Neural crest cell (in vitro differentiated cells): ENCODE data around the gene PHLDB2. TPM values are rescaled to one million over a fixed set of nuclear protein-coding genes. Genes with fewer than 3 reads are reported as not detected.

ENCODE experiments used
- DNase-seq: peaks from one replicate; pipeline ENCODE4 v3.0.0; 2021; ENCODE audit warnings: low read depth, mixed read lengths, low spot score
- H3K27ac Mint-ChIP-seq: one replicate; pipeline ENCODE4 v1.8.0; 2021; ENCODE audit warnings: mild to moderate bottlenecking, mixed read lengths; ENCODE audit not compliant: unreplicated experiment
- H3K27me3 Mint-ChIP-seq: 2 replicates; pipeline ENCODE4 v1.8.0; 2021; ENCODE audit warnings: low read depth, mild to moderate bottlenecking, mixed read lengths
- H3K36me3 Mint-ChIP-seq: 2 replicates; pipeline ENCODE4 v1.8.0; 2021; ENCODE audit warnings: low read depth, mild to moderate bottlenecking, mixed read lengths
- H3K4me1 Mint-ChIP-seq: 2 replicates; pipeline ENCODE4 v1.8.0; 2021; ENCODE audit warnings: mixed read lengths
- H3K4me3 Mint-ChIP-seq: one replicate; pipeline ENCODE4 v1.8.0; 2021; ENCODE audit warnings: mild to moderate bottlenecking, mixed read lengths
- H3K9me3 Mint-ChIP-seq: 2 replicates; pipeline ENCODE4 v1.8.0; 2021; ENCODE audit warnings: mixed read lengths
- CTCF ChIP-seq: fragments of 200-600 bp; sonication (generic); conservative IDR thresholded peaks from 2 replicates; pipeline ENCODE4 v1.5.0; 2021; ENCODE audit warnings: antibody characterized with exemption, mild to moderate bottlenecking
- total RNA-seq: library from RNA; stranded (reverse); gene quantifications from 2 replicates; pipeline ENCODE4 v1.2.1, GENCODE V29; 2021

PHLDB2 gene
- total RNA-seq, 1 donor from 2014 or later = 49.0 TPM

DNA sequence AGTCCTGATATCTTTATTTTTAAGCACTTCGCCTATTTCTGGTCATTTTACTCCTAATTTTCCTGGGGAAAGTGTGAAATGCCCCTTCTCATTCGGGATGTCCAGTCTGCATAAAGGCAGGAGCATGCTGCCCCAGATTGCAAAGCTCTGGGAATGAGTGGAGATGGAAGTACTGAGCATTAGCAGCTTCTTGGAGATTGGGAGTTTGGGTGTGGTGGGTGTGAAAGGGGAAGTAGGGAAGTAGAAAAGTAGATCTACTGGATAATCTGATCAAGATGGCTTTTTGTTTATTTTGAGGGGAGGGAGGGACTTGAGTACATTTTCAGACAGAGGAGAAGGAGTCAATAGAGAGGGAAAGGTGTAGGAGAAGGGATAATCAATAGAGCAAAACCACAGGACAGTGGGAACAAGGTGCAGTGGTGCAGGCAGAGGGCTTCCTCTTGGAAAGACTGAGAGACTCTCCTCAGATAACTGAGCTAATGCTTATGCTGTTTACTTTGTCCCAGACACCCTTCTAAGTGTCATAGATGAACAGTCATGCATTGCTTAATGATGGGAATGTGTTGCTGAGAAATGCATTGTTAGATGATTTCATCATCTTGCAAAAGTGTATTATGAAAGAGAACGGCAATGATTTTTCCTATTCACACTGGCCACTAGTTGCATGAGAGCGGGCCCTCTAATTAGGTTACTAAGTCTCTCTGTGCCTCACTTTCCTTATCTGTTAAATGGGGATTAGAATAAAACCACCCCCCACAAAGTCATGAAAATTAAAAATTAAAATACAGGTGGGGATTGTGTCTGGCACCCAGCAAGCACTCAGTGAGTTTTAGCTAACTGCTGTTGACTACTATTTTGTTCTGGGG is 45.5 kb downstream of the PHLDB2 start:
- Mint-ChIP-seq H3K4me1 (peaks cover 24% of the 10 kb centered on the region), H3K4me3 (no peak overlapping the region), H3K27ac (no peak overlapping the region), H3K36me3 (peaks cover 30% of the 10 kb centered on the region), H3K27me3 (no peaks in the 10 kb centered on the region), H3K9me3 (peaks cover 5% of the 10 kb centered on the region)
- DNase-seq = no peak
- no peak for TF ChIP-seq CTCF

- no peak overlapping the region for H3K27ac Mint-ChIP-seq
- peaks cover 5% of the 10 kb centered on the region for H3K9me3 Mint-ChIP-seq
- H3K27me3 Mint-ChIP-seq = no peaks in the 10 kb centered on the region
Observed at GRCh38 chr3:111906656-111907055, 47.6 kb downstream of the PHLDB2 start.

GRCh38 chr3:111907151-111907550 is 48.1 kb downstream of the PHLDB2 start:
- Mint-ChIP-seq H3K36me3 (peaks cover 20% of the 10 kb centered on the region), H3K27me3 (no peaks in the 10 kb centered on the region), H3K4me3 (no peak overlapping the region), H3K4me1 (peaks cover 49% of the 10 kb centered on the region), H3K9me3 (peaks cover 5% of the 10 kb centered on the region), H3K27ac (no peak overlapping the region)
- no peak for DNase-seq
- TF ChIP-seq CTCF = no peak

More at GRCh38 chr3:111906656-111907055, 47.6 kb downstream of the PHLDB2 start:
- Mint-ChIP-seq H3K4me1 (peaks cover 44% of the 10 kb centered on the region), H3K36me3 (peaks cover 20% of the 10 kb centered on the region), H3K4me3 (no peak overlapping the region)
- DNase-seq = no peak
- no peak for TF ChIP-seq CTCF

DNA sequence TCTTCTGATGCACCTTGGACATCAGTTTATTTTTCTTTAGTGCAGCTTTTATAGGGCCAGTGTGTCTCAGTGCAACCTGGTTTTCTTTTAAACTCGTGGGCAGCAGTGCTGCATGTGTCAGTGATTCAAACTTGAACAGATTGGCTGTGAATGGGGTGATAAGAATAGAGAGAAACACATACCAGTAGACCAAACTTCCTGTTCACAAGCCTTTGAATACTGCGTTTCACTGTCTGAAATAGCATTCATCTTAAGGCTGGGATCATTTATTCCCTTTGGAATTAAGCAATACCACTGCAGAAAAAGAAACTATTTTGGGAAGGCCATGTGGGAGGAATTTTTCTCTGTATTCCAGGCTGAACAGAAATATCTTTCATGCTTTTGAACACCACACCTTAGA is 51.7 kb downstream of the PHLDB2 start:
- no peaks in the 10 kb centered on the region for H3K27me3 Mint-ChIP-seq
- no peak for DNase-seq
- H3K36me3 Mint-ChIP-seq = peaks cover 12% of the 10 kb centered on the region
- H3K9me3 Mint-ChIP-seq = no peaks in the 10 kb centered on the region
- peaks cover 43% of the 10 kb centered on the region for H3K4me1 Mint-ChIP-seq
- peak overlapping the region; percentile 20 for H3K27ac Mint-ChIP-seq
- no peak overlapping the region for H3K4me3 Mint-ChIP-seq
- no peak for TF ChIP-seq CTCF

DNA sequence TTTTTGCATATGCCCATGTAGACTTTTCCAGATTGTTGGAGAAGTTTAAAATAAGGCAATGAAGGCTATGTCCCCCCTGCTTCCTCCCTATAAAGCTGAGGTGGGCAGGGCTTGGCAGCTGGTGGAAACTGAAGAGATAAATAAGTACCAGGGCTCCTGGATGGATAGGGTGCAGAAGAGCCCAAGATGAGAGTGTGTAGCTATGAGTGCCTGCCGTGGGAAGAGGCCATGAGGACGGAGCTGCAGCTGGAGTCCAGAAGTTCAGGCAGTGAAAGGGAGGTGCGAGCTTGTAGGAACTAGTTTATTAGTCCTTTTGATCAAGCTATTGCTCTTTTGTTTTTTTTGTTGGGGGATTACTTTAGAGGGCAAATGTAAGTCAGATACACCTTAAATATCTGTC is 52.4 kb downstream of the PHLDB2 start:
- Mint-ChIP-seq H3K27me3 (no peaks in the 10 kb centered on the region), H3K4me1 (peaks cover 48% of the 10 kb centered on the region), H3K27ac (peak overlapping the region; percentile 15), H3K9me3 (no peaks in the 10 kb centered on the region), H3K36me3 (peaks cover 15% of the 10 kb centered on the region), H3K4me3 (no peak overlapping the region)
- DNase-seq = no peak
- no peak for TF ChIP-seq CTCF
